CD4-positive, alpha-beta T cell treated with Interleukin-4 for 4 hours (primary cell): ENCODE results near the gene TPI1.
"Not testable (repeated sequence)": the region's sequence is repeated elsewhere in the genome, so short reads cannot be mapped to it uniquely, and the experiment has no call there.

Experiments used
- DNase-seq: peaks from one replicate; pipeline ENCODE4 v3.0.0-alpha.2; 2020

TPI1 gene

GRCh38 chr12:6869049-6870021 lies 2.0 kb downstream of the TPI1 start:
- DNase-seq: peak; percentile 83

GRCh38 chr12:6870304-6870703 lies 3.0 kb downstream of the TPI1 start:
- not testable (repeated sequence) for DNase-seq

- peak; percentile 23 for DNase-seq
Measured at GRCh38 chr12:6871052-6871957, 4.0 kb downstream of the TPI1 start.

GRCh38 chr12:6872073-6873048 lies 5.0 kb downstream of the TPI1 start:
- DNase-seq: peak; percentile 79

DNA sequence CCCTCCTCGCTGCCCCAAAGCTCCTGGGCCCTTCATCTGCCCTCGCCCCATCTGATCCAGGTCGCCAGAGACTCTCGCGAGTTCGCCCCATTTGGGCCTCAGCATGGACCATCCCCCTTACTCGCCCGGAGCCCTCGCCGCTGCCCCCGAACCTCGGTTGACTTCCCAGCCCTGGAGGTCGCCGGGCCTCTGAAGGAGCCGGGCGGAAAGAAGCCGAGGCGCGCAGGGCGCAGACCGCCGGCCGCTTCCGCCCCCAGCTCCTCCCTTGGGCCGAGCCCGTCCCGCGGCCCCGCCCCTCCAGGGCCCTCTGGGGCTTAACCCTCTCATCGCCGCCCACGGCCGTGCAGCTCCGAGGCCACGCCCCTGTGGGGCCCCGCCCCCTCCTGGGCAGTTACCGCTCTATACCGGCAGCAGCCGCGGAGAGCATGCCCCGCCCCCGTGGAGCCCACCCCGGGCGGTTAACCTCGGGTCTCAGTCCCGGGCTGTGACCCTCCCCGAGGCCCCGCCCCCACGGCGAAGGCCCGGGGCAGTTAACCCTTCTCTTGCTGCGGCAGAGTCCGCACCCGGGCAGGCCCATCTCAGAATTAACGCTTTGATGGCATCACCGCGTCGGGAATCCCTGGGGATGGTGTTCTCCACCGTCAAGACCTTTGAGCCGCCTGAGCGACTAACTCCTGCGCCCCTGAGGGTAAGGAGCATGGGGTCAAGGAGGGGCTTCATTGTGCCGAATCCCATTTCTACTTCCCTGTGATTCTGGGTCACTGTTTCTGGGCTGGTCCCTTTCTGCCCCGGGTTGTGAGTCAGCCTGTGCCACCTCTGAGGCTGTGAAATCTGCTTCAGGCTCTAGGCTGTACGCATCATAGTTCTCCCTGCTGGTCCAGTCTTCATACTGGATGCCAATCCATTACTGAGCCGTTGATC lies 6.0 kb downstream of the TPI1 start, which contains the start of gene SPSB2:
SPSB2 (minus strand) TSS at position 210 of the 921 bp plus-strand sequence. CDS start 402 bp downstream, outside the sequence.
- peak; percentile 97 for DNase-seq

- not testable (repeated sequence) for DNase-seq
Measured at GRCh38 chr12:6874015-6874368, 6.7 kb downstream of the TPI1 start.

DNA sequence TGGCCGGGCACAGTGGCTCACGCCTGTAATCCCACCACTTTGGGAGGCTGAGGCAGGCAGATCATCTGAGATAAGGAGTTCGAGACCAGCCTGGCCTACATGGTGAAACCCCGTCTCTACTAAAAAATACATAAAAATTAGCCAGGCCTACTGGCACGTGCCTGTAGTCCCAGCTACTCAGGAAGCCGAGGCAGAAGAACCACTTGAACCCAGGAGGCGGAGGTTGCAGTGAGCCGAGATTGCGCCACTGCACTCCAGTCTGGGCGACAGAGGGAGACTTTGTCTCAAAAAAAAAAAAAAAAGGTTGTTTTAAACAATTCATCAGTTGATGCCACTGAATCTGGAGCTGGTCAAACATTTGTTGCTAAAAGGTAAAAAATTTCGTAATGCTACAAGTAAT lies 12.5 kb downstream of the TPI1 start:
- not testable (repeated sequence) for DNase-seq

DNA sequence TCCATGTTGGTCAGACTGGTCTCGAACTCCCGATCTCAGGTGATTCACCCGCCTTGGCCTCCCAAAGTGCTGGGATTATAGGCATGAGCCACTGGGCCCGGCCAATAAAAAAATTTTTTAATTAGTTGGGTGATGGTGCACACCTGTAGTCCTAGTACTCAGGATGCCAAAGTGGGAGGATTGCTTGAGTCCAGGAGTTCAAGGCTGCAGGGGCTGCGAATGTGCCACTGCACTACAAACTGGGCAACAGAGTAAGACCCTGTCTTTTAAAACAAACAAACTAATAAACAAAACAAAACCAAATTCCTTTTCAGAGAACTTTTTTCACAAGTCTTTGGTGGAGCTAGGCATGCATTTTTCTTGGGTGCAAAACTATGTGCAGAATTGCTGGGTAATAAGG lies 15.9 kb downstream of the TPI1 start:
- DNase-seq: no peak

DNA sequence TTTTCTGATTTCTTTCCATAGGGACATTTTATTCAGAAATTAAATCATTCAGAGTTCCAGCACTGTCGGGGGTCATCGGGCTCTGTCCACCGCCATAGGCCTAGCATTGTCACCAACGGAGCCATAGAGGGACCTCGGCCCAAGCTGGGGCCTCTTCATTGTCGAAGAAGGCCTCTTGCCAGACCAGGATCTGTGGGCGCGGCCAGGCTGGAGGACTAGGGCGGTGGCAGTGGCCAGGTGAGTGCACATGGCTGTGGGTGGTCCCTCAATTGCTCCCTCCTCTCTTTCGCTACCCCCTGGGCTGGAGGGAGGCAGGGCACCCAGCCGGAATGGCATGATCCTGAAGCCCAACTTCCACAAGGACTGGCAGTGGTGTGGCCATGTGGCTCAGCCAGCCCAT lies 16.4 kb downstream of the TPI1 start:
- no peak for DNase-seq

- no peak for DNase-seq
Measured at GRCh38 chr12:6884539-6884938, 17.2 kb downstream of the TPI1 start.

DNA sequence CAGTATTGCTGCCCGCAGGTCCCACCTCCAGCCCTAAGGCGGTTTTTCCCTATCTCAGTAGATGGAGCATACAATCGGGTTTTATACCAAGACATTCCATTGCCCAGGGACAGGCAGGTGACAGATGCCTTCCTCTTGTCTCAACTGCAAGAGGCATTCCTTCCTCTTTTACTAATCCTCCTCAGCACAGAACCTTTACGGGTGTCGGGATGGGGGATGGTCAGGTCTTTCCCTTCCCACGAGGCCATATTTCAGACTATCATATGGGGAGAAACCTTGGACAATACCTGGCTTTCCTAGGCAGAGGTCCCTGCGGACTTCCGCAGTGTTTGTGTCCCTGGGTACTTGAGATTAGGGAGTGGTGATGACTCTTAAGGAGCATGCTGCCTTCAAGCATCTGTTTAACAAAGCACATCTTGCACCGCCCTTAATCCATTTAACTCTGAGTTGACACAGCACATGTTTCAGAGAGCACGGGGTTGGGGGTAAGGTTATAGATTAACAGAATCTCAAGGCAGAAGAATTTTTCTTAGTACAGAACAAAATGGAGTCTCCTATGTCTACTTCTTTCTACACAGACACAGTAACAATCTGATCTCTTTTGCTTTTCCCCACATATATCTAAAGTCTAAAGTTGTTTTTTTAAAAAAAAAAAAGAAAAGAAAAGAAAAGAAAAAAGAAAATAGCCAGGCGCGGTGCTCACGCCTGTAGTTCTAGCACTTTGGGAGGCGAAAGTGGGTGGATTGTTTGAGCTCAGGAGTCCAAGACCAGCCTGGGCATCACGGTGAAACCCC lies 19.1 kb downstream of the TPI1 start:
- not testable (repeated sequence) for DNase-seq

DNA sequence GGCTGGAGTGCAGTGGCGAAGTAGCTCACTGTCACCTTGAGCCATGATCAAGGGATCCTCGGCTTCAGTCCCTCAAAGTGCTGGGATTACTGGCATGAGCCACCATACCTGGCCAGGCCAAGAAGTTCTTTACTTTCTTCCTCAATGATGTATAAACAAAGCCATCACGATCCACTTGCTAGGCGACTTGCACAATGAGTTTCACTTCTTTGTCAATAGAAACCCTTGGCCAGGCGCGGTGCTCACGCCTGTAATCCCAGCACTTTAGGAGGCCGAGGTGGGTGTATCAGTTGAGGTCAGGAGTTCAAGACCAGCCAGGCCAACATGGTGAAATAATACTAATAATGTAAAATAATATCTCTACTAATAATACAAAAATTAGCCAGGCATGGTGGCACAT lies 20.1 kb downstream of the TPI1 start:
- DNase-seq: no peak

- no peak for DNase-seq
Measured at GRCh38 chr12:6888360-6888759, 21.0 kb downstream of the TPI1 start.

GRCh38 chr12:6888794-6889193 lies 21.5 kb downstream of the TPI1 start:
- DNase-seq: not testable (repeated sequence)

DNA sequence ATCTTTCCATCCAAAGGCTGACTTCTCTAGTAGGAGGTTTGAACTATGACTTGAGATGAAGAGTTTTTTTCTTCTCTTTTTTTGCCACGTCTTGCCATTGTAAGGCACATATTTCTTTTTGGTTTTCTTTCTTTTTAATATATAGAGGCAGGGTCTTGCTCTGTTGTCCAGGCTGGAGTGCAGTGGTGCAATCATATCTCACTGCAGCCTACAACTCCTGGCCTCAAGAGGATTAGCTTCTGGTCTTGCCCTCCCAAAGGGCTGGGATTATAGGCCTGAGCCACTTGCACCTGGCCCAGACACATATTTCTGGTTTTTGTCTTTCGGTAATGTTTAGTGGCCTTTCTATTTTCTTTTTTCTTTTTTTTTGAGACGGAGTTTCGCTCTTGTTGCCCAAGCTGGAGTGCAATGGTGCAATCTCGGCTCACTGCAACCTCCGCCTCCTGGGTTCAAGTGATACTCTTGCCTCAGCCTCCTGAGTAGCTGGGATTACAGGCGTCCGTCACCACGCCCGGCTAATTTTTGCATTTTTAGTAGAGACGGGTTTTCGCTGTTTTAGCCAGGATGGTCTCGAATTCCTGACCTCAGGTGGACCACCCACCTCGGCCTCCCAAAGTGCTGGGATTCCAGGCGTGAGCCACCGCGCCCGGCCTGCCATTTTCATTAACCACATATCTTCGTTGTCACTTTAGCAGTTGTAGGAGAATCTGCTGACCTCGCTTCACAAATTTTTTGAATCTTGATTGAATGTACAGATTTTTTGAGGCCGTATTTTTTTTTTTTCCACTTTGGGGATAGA lies 22.6 kb downstream of the TPI1 start:
- not testable (repeated sequence) for DNase-seq

GRCh38 chr12:6890789-6891645 lies 23.7 kb downstream of the TPI1 start:
- DNase-seq: peak; percentile 96

DNA sequence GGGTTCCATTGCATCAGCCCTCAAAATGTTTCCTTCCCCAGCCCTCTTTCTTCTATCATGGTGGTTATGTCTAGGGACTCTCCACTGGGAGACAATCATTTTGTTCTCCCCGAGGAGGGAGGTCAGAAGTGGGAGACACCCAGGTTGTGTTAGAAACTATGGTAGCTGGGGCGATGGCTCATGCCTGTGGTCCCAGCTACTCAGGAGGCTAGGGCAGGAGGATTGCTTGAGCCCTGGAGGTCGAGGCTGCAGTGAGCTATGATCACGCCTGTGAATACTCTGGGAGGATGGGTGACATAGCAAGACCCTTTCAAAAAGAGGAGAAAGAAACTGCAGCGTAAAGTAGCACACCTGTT lies 24.3 kb downstream of the TPI1 start:
- DNase-seq: no peak

GRCh38 chr12:6892683-6893082 lies 25.4 kb downstream of the TPI1 start:
- not testable (repeated sequence) for DNase-seq
